Measurements from ENCODE around the gene SAFB. TPM values are rescaled to one million over a fixed set of nuclear protein-coding genes. Genes with fewer than 3 reads are reported as not detected.

Gene SAFB
- total RNA-seq, 1 donor from 2014 or later = 87.1 TPM

GRCh38 chr19:5676105-5676771 is 53.4 kb downstream of the SAFB start:
- H3K4me3 ChIP-seq = no peak overlapping the region
- H3K4me1 ChIP-seq = peaks cover 15% of the 10 kb centered on the region
- H3K27ac ChIP-seq = no peak overlapping the region
- H3K36me3 ChIP-seq = peaks cover 25% of the 10 kb centered on the region
- DNase-seq (no peak), ATAC-seq (no peak)
- no peak for TF ChIP-seq CTCF (IDR thresholded peaks at IDR 0.05)
- H3K9me3 ChIP-seq = no peaks in the 10 kb centered on the region
- intact Hi-C loops (cut with DNase I) = no loop called here
- no peaks in the 10 kb centered on the region for H3K27me3 ChIP-seq (ENCODE audit: low read depth)

- intact Hi-C loops (cut with DNase I) = no loop called here
- Histone ChIP-seq H3K27me3 (ENCODE audit: low read depth) (no peaks in the 10 kb centered on the region), H3K27ac (no peak overlapping the region), H3K4me3 (no peak overlapping the region), H3K9me3 (no peaks in the 10 kb centered on the region), H3K36me3 (peaks cover 20% of the 10 kb centered on the region), H3K4me1 (peaks cover 16% of the 10 kb centered on the region)
- DNase-seq (no peak), ATAC-seq (no peak)
- no peak for TF ChIP-seq CTCF (IDR thresholded peaks at IDR 0.05)
These were observed 53.9 kb downstream of the SAFB start for GRCh38 chr19:5676772-5677105.

- no peak overlapping the region for H3K27ac ChIP-seq
- intact Hi-C loops (cut with DNase I) = no loop called here
- peaks cover 17% of the 10 kb centered on the region for H3K36me3 ChIP-seq
- no peak for ATAC-seq
- H3K9me3 ChIP-seq = no peaks in the 10 kb centered on the region
- TF ChIP-seq CTCF (IDR thresholded peaks at IDR 0.05) = no peak
- H3K4me1 ChIP-seq = peaks cover 16% of the 10 kb centered on the region
- DNase-seq = no peak
- H3K4me3 ChIP-seq = no peak overlapping the region
- no peaks in the 10 kb centered on the region for H3K27me3 ChIP-seq (ENCODE audit: low read depth)
These were observed 54.3 kb downstream of the SAFB start for GRCh38 chr19:5677136-5677535.

- no peaks in the 10 kb centered on the region for H3K9me3 ChIP-seq
- no peak for DNase-seq
- H3K36me3 ChIP-seq = peaks cover 17% of the 10 kb centered on the region
- no peak overlapping the region for H3K4me3 ChIP-seq
- H3K4me1 ChIP-seq = peaks cover 16% of the 10 kb centered on the region
- H3K27ac ChIP-seq = no peak overlapping the region
- no peak for ATAC-seq
- no peaks in the 10 kb centered on the region for H3K27me3 ChIP-seq (ENCODE audit: low read depth)
- no peak for TF ChIP-seq CTCF (IDR thresholded peaks at IDR 0.05)
- intact Hi-C loops (cut with DNase I) = no loop called here
These were observed 54.7 kb downstream of the SAFB start for GRCh38 chr19:5677580-5677979.

- H3K27me3 ChIP-seq (ENCODE audit: low read depth) = no peaks in the 10 kb centered on the region
- intact Hi-C loops (cut with DNase I) = no loop called here
These were observed 55.3 kb downstream of the SAFB start for GRCh38 chr19:5678071-5678718.

More at GRCh38 chr19:5678071-5678718, 55.3 kb downstream of the SAFB start:
- ATAC-seq (no peak), DNase-seq (no peak)
- Histone ChIP-seq H3K4me3 (no peak overlapping the region), H3K27ac (no peak overlapping the region), H3K9me3 (no peaks in the 10 kb centered on the region), H3K36me3 (peaks cover 17% of the 10 kb centered on the region), H3K4me1 (peaks cover 16% of the 10 kb centered on the region)
- no peak for TF ChIP-seq CTCF (IDR thresholded peaks at IDR 0.05)

Data from lower lobe of right lung (tissue), 2 donors.